HCT116 (cell line): Measurements from ENCODE around the gene GNG7.

ENCODE experiments used
- CBX3 ChIP-seq: IDR thresholded peaks from 2 replicates; pipeline ENCODE4 v1.6.1; 2012; ENCODE audit warnings: low read depth
- CTCF ChIP-seq, 3 experiments: fragments of 200-600 bp in 1 of 3; sonication (generic) in 1 of 3; IDR thresholded peaks in 2 of 3; conservative IDR thresholded peaks in 1 of 3; 2 replicates each; pipeline ENCODE4 v1.5.1; 2012 to 2017; ENCODE audit warnings: low read depth in 2 of 3, low read length in 2 of 3, antibody characterized with exemption in 1 of 3, borderline replicate concordance in 1 of 3, control low read depth in 1 of 3, mild to moderate bottlenecking in 1 of 3, mixed read lengths in 1 of 3, mixed run types in 1 of 3, moderate library complexity in 1 of 3; ENCODE audit not compliant: insufficient read depth in 1 of 3
- EGR1 ChIP-seq: IDR thresholded peaks from 2 replicates; pipeline ENCODE4 v1.6.1; 2012; ENCODE audit warnings: low read depth
- EZH2 ChIP-seq: fragments of 200-600 bp; sonication (generic); IDR thresholded peaks from 2 replicates; pipeline ENCODE4 v1.6.1; 2017; ENCODE audit warnings: antibody characterized with exemption, mixed run types
- JUND ChIP-seq: IDR thresholded peaks from 2 replicates; pipeline ENCODE4 v1.6.1; 2012
- MAX ChIP-seq: IDR thresholded peaks from 2 replicates; pipeline ENCODE4 v1.6.1; 2012
- POLR2A ChIP-seq: IDR thresholded peaks from 2 replicates; pipeline ENCODE4 v1.7.0; 2011; ENCODE audit warnings: borderline replicate concordance; ENCODE audit not compliant: insufficient read depth, insufficient read length; ENCODE audit errors: extremely low read depth
- POLR2AphosphoS5 ChIP-seq: IDR thresholded peaks from 2 replicates; pipeline ENCODE4 v1.6.1; 2011; ENCODE audit warnings: mild to moderate bottlenecking, low read depth, low read length, moderate library complexity
- RAD21 ChIP-seq: IDR thresholded peaks from 2 replicates; pipeline ENCODE4 v1.6.1; 2012; ENCODE audit warnings: low read depth, mild to moderate bottlenecking
- SP1 ChIP-seq: IDR thresholded peaks from 2 replicates; pipeline ENCODE4 v1.6.1; 2012; ENCODE audit warnings: low read depth
- YY1 ChIP-seq: IDR thresholded peaks from 2 replicates; pipeline ENCODE4 v1.6.1; 2011; ENCODE audit warnings: low read length, low read depth, moderate library complexity, mild to moderate bottlenecking; ENCODE audit not compliant: insufficient replicate concordance; ENCODE audit errors: extremely low read depth
- ZBTB33 ChIP-seq: IDR thresholded peaks from 2 replicates; pipeline ENCODE4 v1.6.1; 2011; ENCODE audit warnings: mild to moderate bottlenecking, low read length, moderate library complexity; ENCODE audit not compliant: insufficient replicate concordance; ENCODE audit errors: extremely low read depth
- ZFX ChIP-seq: fragments of 450-650 bp; IDR thresholded peaks from 2 replicates; pipeline ENCODE4 v1.6.1; 2017
- ZNF274 ChIP-seq: fragments of 200-500 bp; sonication (Bioruptor generic); IDR thresholded peaks from 2 replicates; pipeline ENCODE4 v1.6.1; 2014; ENCODE audit warnings: mild to moderate bottlenecking, low read depth, low read length, inconsistent platforms

GRCh38 chr19:2556221-2557092, 146.0 kb downstream of the GNG7 start:
- TF ChIP-seq CTCF (IDR thresholded peaks at IDR 0.05 in 2 of 3, conservative IDR thresholded peaks at IDR 0.05 in 1 of 3; ENCODE audit: borderline replicate concordance in 1 of 3, insufficient read depth in 1 of 3, low read depth in 2 of 3, low read length in 2 of 3) (no peak), MAX (no peak), SP1 (no peak), RAD21 (no peak), POLR2AphosphoS5 (no peak), EZH2 (no peak), POLR2A (no peak), YY1 (no peak), EGR1 (no peak), ZBTB33 (no peak), ZNF274 (no peak), JUND (no peak), CBX3 (no peak), ZFX (no peak)
